HEK293T (cell line): ENCODE results near the gene KRT75.
"Not testable (repeated sequence)": the region's sequence is repeated elsewhere in the genome, so short reads cannot be mapped to it uniquely, and the experiment has no call there.

Experiments used
- ARNT ChIP-seq: fragments of 450-650 bp; IDR thresholded peaks from 2 replicates; pipeline ENCODE4 v1.6.1; 2017; ENCODE audit warnings: mild to moderate bottlenecking
- BHLHE40 ChIP-seq: fragments of 450-650 bp; IDR thresholded peaks from 2 replicates; pipeline ENCODE4 v1.6.1; 2016; ENCODE audit warnings: mild to moderate bottlenecking, moderate library complexity, borderline replicate concordance
- CTBP1 ChIP-seq: fragments of 450-650 bp; IDR thresholded peaks from 2 replicates; pipeline ENCODE4 v1.6.1; 2016; ENCODE audit warnings: borderline replicate concordance
- ELF4 ChIP-seq: fragments of 450-650 bp; IDR thresholded peaks from 2 replicates; pipeline ENCODE4 v1.6.1; 2017; ENCODE audit warnings: antibody characterized with exemption
- FOXA1 ChIP-seq: fragments of 450-650 bp; IDR thresholded peaks from 2 replicates; pipeline ENCODE4 v1.6.1; 2016; ENCODE audit warnings: mild to moderate bottlenecking
- FOXK2 ChIP-seq: fragments of 450-650 bp; IDR thresholded peaks from 2 replicates; pipeline ENCODE4 v1.6.1; 2016; ENCODE audit warnings: mild to moderate bottlenecking
- FOXM1 ChIP-seq: fragments of 450-650 bp; IDR thresholded peaks from 2 replicates; pipeline ENCODE4 v1.6.1; 2017; ENCODE audit warnings: mild to moderate bottlenecking, borderline replicate concordance
- HDGF ChIP-seq: fragments of 450-650 bp; IDR thresholded peaks from 2 replicates; pipeline ENCODE4 v1.6.1; 2017; ENCODE audit warnings: antibody characterized with exemption, borderline replicate concordance
- L3MBTL2 ChIP-seq: fragments of 450-650 bp; conservative IDR thresholded peaks from 2 replicates; pipeline ENCODE4 v1.6.1; 2016; ENCODE audit warnings: mild to moderate bottlenecking
- NFRKB ChIP-seq: fragments of 450-650 bp; IDR thresholded peaks from 2 replicates; pipeline ENCODE4 v1.6.1; 2016; ENCODE audit warnings: mild to moderate bottlenecking, moderate library complexity
- SP1 ChIP-seq: fragments of 450-650 bp; IDR thresholded peaks from 2 replicates; pipeline ENCODE4 v1.6.1; 2017
- SUZ12 ChIP-seq: fragments of 450-650 bp; IDR thresholded peaks from 2 replicates; pipeline ENCODE4 v1.6.1; 2016; ENCODE audit warnings: mild to moderate bottlenecking
- ZNF384 ChIP-seq: fragments of 450-650 bp; IDR thresholded peaks from 2 replicates; pipeline ENCODE4 v1.6.1; 2016
- TF ChIP-seq, protein P1 (sequence below): fragments of 450-650 bp; IDR thresholded peaks from 2 replicates; pipeline ENCODE4 v1.6.1; 2016

- TF ChIP-seq, protein P1, sequence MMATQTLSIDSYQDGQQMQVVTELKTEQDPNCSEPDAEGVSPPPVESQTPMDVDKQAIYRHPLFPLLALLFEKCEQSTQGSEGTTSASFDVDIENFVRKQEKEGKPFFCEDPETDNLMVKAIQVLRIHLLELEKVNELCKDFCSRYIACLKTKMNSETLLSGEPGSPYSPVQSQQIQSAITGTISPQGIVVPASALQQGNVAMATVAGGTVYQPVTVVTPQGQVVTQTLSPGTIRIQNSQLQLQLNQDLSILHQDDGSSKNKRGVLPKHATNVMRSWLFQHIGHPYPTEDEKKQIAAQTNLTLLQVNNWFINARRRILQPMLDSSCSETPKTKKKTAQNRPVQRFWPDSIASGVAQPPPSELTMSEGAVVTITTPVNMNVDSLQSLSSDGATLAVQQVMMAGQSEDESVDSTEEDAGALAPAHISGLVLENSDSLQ, result not testable (repeated sequence)
- TF ChIP-seq SP1, HDGF, L3MBTL2, BHLHE40, ARNT, NFRKB, CTBP1, SUZ12, ELF4, FOXK2, FOXM1, ZNF384, FOXA1: not testable (repeated sequence)
Observed at GRCh38 chr12:52447196-52447595, 13.0 kb upstream of the KRT75 start.
